Activated CD4-positive, alpha-beta T cell treated with anti-CD3 and anti-CD28 coated beads, Interleukin-2, amount 10 ng/mL, durations not matched to agents 7 days and 5 days (primary cell): Measurements from ENCODE around the gene SHC3. TPM values are rescaled to one million over a fixed set of nuclear protein-coding genes. Genes with fewer than 3 reads are reported as not detected.

ENCODE experiments used
- CTCF ChIA-PET: fragments of 350-600 bp; sonication (Branson Sonifier 250); formaldehyde crosslinking; loops from one replicate; lab custom pipeline; 2021; ENCODE audit warnings: antibody characterized with exemption; lab: Charles Lee
- POLR2A ChIA-PET: fragments of 350-600 bp; sonication (Branson Sonifier 250); formaldehyde crosslinking; loops from one replicate; lab custom pipeline; 2021; ENCODE audit warnings: antibody characterized with exemption; lab: Charles Lee
- DNase-seq: peaks from one replicate; pipeline ENCODE4 v3.0.0-alpha.2; 2020
- H3K27ac Mint-ChIP-seq: one replicate; pipeline ENCODE4 v1.8.0; 2021; ENCODE audit warnings: mild to moderate bottlenecking, moderate library complexity, mixed read lengths
- H3K27me3 Mint-ChIP-seq: one replicate; pipeline ENCODE4 v1.8.0; 2021; ENCODE audit warnings: mixed read lengths
- H3K36me3 Mint-ChIP-seq: one replicate; pipeline ENCODE4 v1.8.0; 2021; ENCODE audit warnings: low read depth, mixed read lengths
- H3K4me1 Mint-ChIP-seq: one replicate; pipeline ENCODE4 v1.8.0; 2021; ENCODE audit warnings: mixed read lengths
- H3K4me3 Mint-ChIP-seq: one replicate; pipeline ENCODE4 v1.8.0; 2021; ENCODE audit warnings: mild to moderate bottlenecking, moderate library complexity, mixed read lengths
- H3K9me3 Mint-ChIP-seq: one replicate; pipeline ENCODE4 v1.8.0; 2021; ENCODE audit warnings: mixed read lengths
- total RNA-seq, 2 experiments: library from RNA; stranded (reverse); gene quantifications; one replicate each; pipeline ENCODE4 v1.2.3, GENCODE V29; 2021

SHC3 gene
- total RNA-seq, 2 experiments from 2014 or later: not detected

GRCh38 chr9:88960632-88961031 lies 218.0 kb downstream of the SHC3 start:
- Mint-ChIP-seq H3K36me3 (no peaks in the 10 kb centered on the region), H3K4me1 (no peaks in the 10 kb centered on the region), H3K9me3 (no peaks in the 10 kb centered on the region), H3K27ac (no peak overlapping the region), H3K4me3 (no peak overlapping the region), H3K27me3 (peaks cover 30% of the 10 kb centered on the region)
- DNase-seq: no peak
- POLR2A ChIA-PET: no interaction called here
- CTCF ChIA-PET: no interaction called here

GRCh38 chr9:88959727-88960469 lies 218.7 kb downstream of the SHC3 start:
- Mint-ChIP-seq H3K27me3 (peaks cover 32% of the 10 kb centered on the region), H3K36me3 (no peaks in the 10 kb centered on the region), H3K4me1 (no peaks in the 10 kb centered on the region), H3K9me3 (no peaks in the 10 kb centered on the region), H3K27ac (no peak overlapping the region), H3K4me3 (no peak overlapping the region)
- CTCF ChIA-PET: interaction anchor here (0.7 kb wide), 1 partner anchor 32 kb away, joined by 3 read pairs; no protein-coding TSS in a partner anchor
- POLR2A ChIA-PET: no interaction called here
- no peak for DNase-seq

- H3K4me1 Mint-ChIP-seq: peaks cover 11% of the 10 kb centered on the region
- POLR2A ChIA-PET: no interaction called here
- CTCF ChIA-PET: no interaction called here
- peaks cover 26% of the 10 kb centered on the region for H3K27me3 Mint-ChIP-seq
- H3K36me3 Mint-ChIP-seq: no peaks in the 10 kb centered on the region
- no peak overlapping the region for H3K4me3 Mint-ChIP-seq
- no peak for DNase-seq
- no peaks in the 10 kb centered on the region for H3K9me3 Mint-ChIP-seq
- H3K27ac Mint-ChIP-seq: no peak overlapping the region
Measured at GRCh38 chr9:88957526-88957925, 221.1 kb downstream of the SHC3 start.

Other genes starting within 250 kb of the SHC3 start
- gene S1PR3, start 187.3 kb downstream of the SHC3 start, total RNA-seq: under 1 TPM; 0.12 to 0.15 TPM
- 100 to 1,000 TPM; 170 to 206 TPM for gene CKS2, start 132.4 kb upstream of the SHC3 start, total RNA-seq
- 10 to 100 TPM; 43.4 to 46.0 TPM for gene SECISBP2, start 139.7 kb upstream of the SHC3 start, total RNA-seq